Stimulated activated CD4-positive, alpha-beta T cell treated with anti-CD3 and anti-CD28 coated beads, Interleukin-4, amount 100 ng/mL, for 24 hours (primary cell): ENCODE data around the gene ZNF507.
"Not testable (repeated sequence)": the region's sequence is repeated elsewhere in the genome, so short reads cannot be mapped to it uniquely, and the experiment has no call there.

ENCODE experiments used
- DNase-seq: peaks from one replicate; pipeline ENCODE4 v3.0.0-alpha.2; 2020

The ZNF507 gene

DNA sequence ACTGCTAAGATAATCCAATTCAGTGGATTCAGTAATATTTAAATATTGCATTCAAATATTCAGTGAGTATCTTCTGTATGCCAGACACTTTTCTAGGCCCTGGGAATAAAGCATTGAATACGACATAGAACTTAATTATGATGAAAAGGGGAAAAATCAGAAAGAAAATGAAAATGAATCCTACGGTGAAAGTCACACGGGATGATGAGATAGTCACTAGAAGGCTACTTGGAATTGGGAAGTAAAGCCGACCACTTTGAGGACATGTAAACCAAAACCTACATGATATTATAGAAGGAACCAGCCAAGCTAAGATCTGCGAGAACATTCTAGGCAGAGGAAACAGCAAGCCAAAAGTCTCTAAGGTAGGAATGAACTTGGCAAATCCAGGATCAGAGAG, 70.3 kb downstream of the ZNF507 start:
- DNase-seq: no peak

GRCh38 chr19:32416749-32417456, 71.5 kb downstream of the ZNF507 start:
- DNase-seq: no peak

DNA sequence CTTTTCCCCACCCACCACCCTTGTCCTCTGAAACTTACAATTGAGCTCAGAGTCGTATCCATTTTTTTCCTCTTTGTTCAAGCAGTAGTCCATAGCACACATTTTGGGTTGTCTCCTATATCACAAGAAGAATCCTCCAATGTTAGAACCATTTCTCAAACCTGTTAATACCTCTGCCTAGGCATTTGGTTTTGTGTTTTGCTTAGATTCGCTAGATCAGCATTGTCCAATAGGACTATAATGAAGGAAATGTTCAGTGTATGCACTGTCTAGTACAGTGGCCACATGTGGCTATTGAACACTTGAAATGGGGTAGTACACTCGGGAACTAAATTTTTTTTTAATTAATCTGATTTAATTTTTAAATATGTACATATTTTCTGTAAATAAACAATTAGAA, 72.7 kb downstream of the ZNF507 start:
- DNase-seq: no peak

- no peak for DNase-seq
Observed at GRCh38 chr19:32421589-32422361, 76.4 kb downstream of the ZNF507 start.

DNA sequence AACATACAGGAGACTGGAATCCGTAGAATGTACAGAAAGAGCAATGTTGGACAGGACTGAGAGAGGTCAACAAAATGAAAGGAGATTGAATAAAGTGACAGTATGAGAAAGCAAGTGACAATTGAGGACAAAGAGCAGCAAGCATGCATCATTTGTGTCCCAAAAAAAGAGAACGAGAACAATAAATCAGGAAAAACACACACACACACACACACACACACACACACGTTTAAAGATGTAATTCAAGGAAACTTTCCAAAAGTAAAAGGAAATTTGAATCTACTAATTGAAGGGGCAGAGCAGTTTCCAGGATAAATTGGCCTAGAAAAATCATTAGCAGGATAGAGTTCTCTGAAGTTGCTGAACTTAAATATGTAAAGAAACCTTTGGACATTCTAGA, 77.0 kb downstream of the ZNF507 start:
- no peak for DNase-seq

- DNase-seq: not testable (repeated sequence)
Observed at GRCh38 chr19:32423944-32424343, 78.5 kb downstream of the ZNF507 start.

DNA sequence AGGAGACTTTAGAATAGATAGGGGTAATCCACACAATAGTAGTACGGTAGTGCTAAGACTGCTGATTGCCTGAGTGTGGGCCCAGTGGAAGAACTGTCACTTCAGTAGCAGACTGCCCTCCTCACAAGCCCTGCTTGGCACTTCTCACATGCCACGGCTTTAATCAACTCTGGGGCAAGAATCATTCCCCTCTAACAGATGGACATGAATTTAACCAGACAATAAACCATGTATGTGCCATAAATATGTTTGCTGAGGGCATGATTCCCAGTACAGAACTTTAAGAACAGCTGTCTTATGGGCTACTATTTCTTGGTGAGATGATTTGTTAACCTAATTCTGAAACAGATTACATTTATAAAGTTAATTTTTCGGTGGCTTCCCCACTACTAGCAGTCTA, 82.1 kb downstream of the ZNF507 start:
- no peak for DNase-seq

DNA sequence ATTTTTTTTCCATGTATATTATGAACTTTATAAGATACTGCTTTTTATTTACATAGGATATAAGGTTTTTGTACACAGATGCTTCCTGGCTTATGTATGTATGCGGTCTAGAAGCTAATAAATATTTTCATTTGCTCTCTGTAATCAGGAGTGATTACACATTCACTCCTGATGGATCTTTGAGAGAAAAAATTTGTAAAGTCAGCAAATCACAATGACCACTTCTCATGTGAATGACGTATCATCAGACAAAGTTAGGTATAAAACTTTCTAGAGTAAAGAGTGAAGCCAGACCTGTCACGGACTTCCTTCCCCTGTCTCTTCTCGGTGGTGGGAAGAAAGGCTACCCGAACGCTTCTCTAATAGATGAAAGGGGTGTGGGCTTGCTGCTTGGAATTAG, 91.3 kb downstream of the ZNF507 start:
- DNase-seq: no peak

- DNase-seq: no peak
Observed at GRCh38 chr19:32437096-32437495, 91.7 kb downstream of the ZNF507 start.
